ENCODE results near the gene ST3GAL4. TPM values are rescaled to one million over a fixed set of nuclear protein-coding genes. Genes with fewer than 3 reads are reported as not detected.

Gene ST3GAL4
- total and polyA plus RNA-seq, 2 of the 8 experiments (the other 6 are each of a cell fraction or from before 2014, with no cell fraction given): 15.6 to 20.0 TPM

DNA sequence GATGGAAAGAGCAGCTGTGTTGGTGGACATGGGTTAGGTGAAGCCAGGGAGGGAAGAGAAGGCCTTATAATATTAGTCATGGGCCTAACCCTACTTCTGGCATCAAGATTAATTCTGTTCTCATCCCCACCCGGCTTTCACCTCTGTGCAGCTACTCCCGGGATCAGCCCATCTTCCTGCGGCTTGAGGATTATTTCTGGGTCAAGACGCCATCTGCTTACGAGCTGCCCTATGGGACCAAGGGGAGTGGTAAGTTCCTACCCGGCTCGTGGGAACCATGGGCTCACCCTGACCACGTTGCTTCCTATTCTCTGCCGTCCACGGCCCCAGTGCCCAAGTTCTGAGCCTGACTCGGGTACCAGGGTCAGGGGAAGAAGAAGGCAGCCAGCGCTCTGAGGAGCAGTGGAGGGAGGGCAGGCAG lies 51.6 kb downstream of the ST3GAL4 start:
- H2BK5ac ChIP-seq (ENCODE audit: low read depth, low read length): no peak overlapping the region
- no peak overlapping the region for H3K18ac ChIP-seq (ENCODE audit: extremely low read depth, low read length)
- peaks cover 2 to 15% (median 7%) of the 10 kb centered on the region in 4 experiments; a peak in 6 of 7 replicates for H3K4me1 ChIP-seq (replicated peaks in 1 of 4; ENCODE audit: control insufficient read depth in 3 of 4, insufficient read depth in 4 of 4, low read length in 3 of 4)
- H2BK20ac ChIP-seq (ENCODE audit: low read length): no peak overlapping the region
- no peak overlapping the region for H3K4ac ChIP-seq (replicated peaks; ENCODE audit: insufficient read length, low read depth, low read length)
- H3K23me2 ChIP-seq (ENCODE audit: low read depth, low read length): no peaks in the 10 kb centered on the region; the same call in 1 of the 2 replicates
- peaks cover 4% of the 10 kb centered on the region for H3K79me1 ChIP-seq (ENCODE audit: low read depth, low read length)
- WGBS, 2 experiments (ENCODE audit: extremely low coverage in 1 of 2, insufficient coverage in 1 of 2, insufficient read length in 1 of 2, insufficient replicate concordance in 2 of 2, low coverage in 1 of 2, low lambda C conversion rate in 2 of 2, missing lambda C conversion rate in 1 of 2): 92% methylated on average over 12 of the region's 12 CpGs; no CpG with 5 or more reads in 1 of the 2 experiments
- no peak overlapping the region for H2BK15ac ChIP-seq (ENCODE audit: low read length)
- H3K56ac ChIP-seq (replicated peaks; ENCODE audit: insufficient read length, low read depth, low read length): no peak overlapping the region
- H3K27me3 ChIP-seq (replicated peaks in 1 of 4; ENCODE audit: control insufficient read depth in 3 of 4, extremely low read depth in 1 of 4, insufficient read depth in 3 of 4, low read length in 3 of 4): no peaks in the 10 kb centered on the region
- H2BK120ac ChIP-seq (replicated peaks; ENCODE audit: low read depth, low read length): no peak overlapping the region
- H3K36me3 ChIP-seq (ENCODE audit: control insufficient read depth in 2 of 4, insufficient read depth in 4 of 4, low read length in 3 of 4): peaks cover 0 to 4% (median 1%) of the 10 kb centered on the region in 4 experiments; a peak in 2 of 8 replicates
- no peak overlapping the region for H2BK12ac ChIP-seq (ENCODE audit: low read depth, low read length)
- ChIA-PET POLR2A (ENCODE audit: partially characterized antibody) (interaction anchor here (0.5 to 1.4 kb wide), 2 partner anchors 101 to 103 kb away, joined by 3 to 4 read pairs; partner anchors contain the start of gene DCPS), CTCF (ENCODE audit: partially characterized antibody) (interaction anchor here (0.7 to 1.6 kb wide), 4 partner anchors 10 to 97 kb away, joined by 3 to 6 read pairs (median 4); no protein-coding TSS in a partner anchor)
- DNase-seq (ENCODE audit: low read depth in 1 of 2, low spot score in 2 of 2) (no peak), FAIRE-seq (no peak)
- H3K27ac ChIP-seq (ENCODE audit: low read depth, low read length): no peak overlapping the region
- no peaks in the 10 kb centered on the region for H3K79me2 ChIP-seq (ENCODE audit: control insufficient read depth in 1 of 2, insufficient read depth in 2 of 2, low read length in 2 of 2)
- no peak overlapping the region for H4K8ac ChIP-seq (ENCODE audit: extremely low read depth, insufficient read depth, low read length)
- H3K4me3 ChIP-seq (ENCODE audit: extremely low read depth in 1 of 4, insufficient read depth in 2 of 4, low read depth in 3 of 4, low read length in 4 of 4): no peak overlapping the region
- H3K23ac ChIP-seq (ENCODE audit: insufficient read length): no peak overlapping the region
- no peak overlapping the region for H4K5ac ChIP-seq (ENCODE audit: insufficient read length, low read depth, low read length)
- no peak overlapping the region for H4K91ac ChIP-seq (replicated peaks; ENCODE audit: insufficient read length, low read length)
- no peak overlapping the region for H3K14ac ChIP-seq (ENCODE audit: insufficient read length)
- H3K4me2 ChIP-seq (ENCODE audit: insufficient read depth in 1 of 2, low read depth in 2 of 2, low read length in 2 of 2): no peak overlapping the region
- H2AK5ac ChIP-seq (ENCODE audit: low read depth, low read length): no peak overlapping the region
- H3K9ac ChIP-seq (replicated peaks in 1 of 4; ENCODE audit: extremely low read depth in 1 of 4, low read depth in 3 of 4, low read length in 3 of 4): no peak overlapping the region
- H3K9me3 ChIP-seq (ENCODE audit: insufficient read depth in 2 of 2, low read depth in 1 of 2, low read length in 1 of 2): no peaks in the 10 kb centered on the region
- H2AFZ ChIP-seq (ENCODE audit: low read length): no peak overlapping the region
- H4K20me1 ChIP-seq (replicated peaks in 1 of 2; ENCODE audit: control insufficient read depth in 1 of 2, insufficient read depth in 2 of 2, low read length in 2 of 2): no peaks in the 10 kb centered on the region
- TF ChIP-seq ATF2 (IDR thresholded peaks at IDR 0.05; ENCODE audit: low read length) (no peak), SIRT6 (IDR thresholded peaks at IDR 0.05; ENCODE audit: low read length) (no peak), CTBP2 (IDR thresholded peaks at IDR 0.05; ENCODE audit: borderline replicate concordance, insufficient read depth, insufficient read length, low read length) (no peak), TCF12 (IDR thresholded peaks at IDR 0.05; ENCODE audit: low read depth, low read length) (no peak), BACH1 (IDR thresholded peaks at IDR 0.05; ENCODE audit: low read length) (no peak), TAF7 (optimal IDR thresholded peaks at IDR 0.05; ENCODE audit: borderline replicate concordance, low read depth, low read length) (no peak), SUZ12 (IDR thresholded peaks at IDR 0.05; ENCODE audit: low read length) (no peak), GABPA (IDR thresholded peaks at IDR 0.05; ENCODE audit: borderline replicate concordance, insufficient read depth, low read length) (no peak), RXRA (IDR thresholded peaks at IDR 0.05; ENCODE audit: insufficient read depth, low read depth, low read length) (no peak), TBP (IDR thresholded peaks at IDR 0.05; ENCODE audit: low read depth, low read length) (no peak)
- TF ChIP-seq, protein P1, sequence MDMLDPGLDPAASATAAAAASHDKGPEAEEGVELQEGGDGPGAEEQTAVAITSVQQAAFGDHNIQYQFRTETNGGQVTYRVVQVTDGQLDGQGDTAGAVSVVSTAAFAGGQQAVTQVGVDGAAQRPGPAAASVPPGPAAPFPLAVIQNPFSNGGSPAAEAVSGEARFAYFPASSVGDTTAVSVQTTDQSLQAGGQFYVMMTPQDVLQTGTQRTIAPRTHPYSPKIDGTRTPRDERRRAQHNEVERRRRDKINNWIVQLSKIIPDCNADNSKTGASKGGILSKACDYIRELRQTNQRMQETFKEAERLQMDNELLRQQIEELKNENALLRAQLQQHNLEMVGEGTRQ (IDR thresholded peaks at IDR 0.05; ENCODE audit: low read length): no peak
